Lower leg skin (tissue), 3 donors: ENCODE data around the gene EVA1A.

Experiments
- CTCF ChIP-seq, 3 donors: fragments of 450-650 bp; IDR thresholded peaks; one replicate each; pipeline ENCODE4 v1.5.1; 2016; ENCODE audit warnings: antibody characterized with exemption in 3 of 3, mild to moderate bottlenecking in 3 of 3, moderate library complexity in 2 of 3
- POLR2A ChIP-seq, 2 donors: fragments of 450-650 bp; IDR thresholded peaks; one replicate each; pipeline ENCODE4 v1.6.1; 2016 to 2017; ENCODE audit warnings: antibody characterized with exemption in 2 of 2, mild to moderate bottlenecking in 1 of 2, moderate library complexity in 1 of 2

- TF ChIP-seq CTCF (IDR thresholded peaks at IDR 0.05) (no peak), POLR2A (IDR thresholded peaks at IDR 0.05) (no peak)
Measured at GRCh38 chr2:75558136-75558535, 2.6 kb downstream of the EVA1A start.
